Osteocyte (in vitro differentiated cells): ENCODE results near the gene TSHB. TPM values are rescaled to one million over a fixed set of nuclear protein-coding genes. Genes with fewer than 3 reads are reported as not detected.

Experiments used
- DNase-seq: peaks from one replicate; pipeline ENCODE4 v3.0.0; 2021; ENCODE audit warnings: mixed read lengths; ENCODE audit not compliant: unreplicated experiment; ENCODE audit errors: extremely low spot score
- H3K27ac Mint-ChIP-seq: one replicate; pipeline ENCODE4 v1.8.0; 2021; ENCODE audit warnings: mild to moderate bottlenecking, mixed read lengths; ENCODE audit not compliant: unreplicated experiment
- H3K27me3 Mint-ChIP-seq: one replicate; pipeline ENCODE4 v1.8.0; 2021; ENCODE audit warnings: mixed read lengths; ENCODE audit not compliant: unreplicated experiment
- H3K36me3 Mint-ChIP-seq: one replicate; pipeline ENCODE4 v1.8.0; 2021; ENCODE audit warnings: mixed read lengths; ENCODE audit not compliant: unreplicated experiment
- H3K4me1 Mint-ChIP-seq: one replicate; pipeline ENCODE4 v1.8.0; 2021; ENCODE audit warnings: mixed read lengths; ENCODE audit not compliant: unreplicated experiment
- H3K4me3 Mint-ChIP-seq: one replicate; pipeline ENCODE4 v1.8.0; 2021; ENCODE audit warnings: mild to moderate bottlenecking, moderate library complexity, mixed read lengths; ENCODE audit not compliant: unreplicated experiment
- H3K9me3 Mint-ChIP-seq: one replicate; pipeline ENCODE4 v1.8.0; 2021; ENCODE audit warnings: mixed read lengths; ENCODE audit not compliant: unreplicated experiment
- CTCF ChIP-seq: fragments of 200-600 bp; sonication (generic); IDR thresholded peaks from 2 replicates; pipeline ENCODE4 v1.5.0; 2021; ENCODE audit warnings: antibody characterized with exemption, mild to moderate bottlenecking, moderate library complexity
- total RNA-seq: library from RNA; stranded (reverse); gene quantifications from 2 replicates; pipeline ENCODE4 v1.2.1, GENCODE V29; 2021

The TSHB gene
- total RNA-seq, 1 donor from 2014 or later: not detected

- DNase-seq: no peak
- no peak for TF ChIP-seq CTCF
- Mint-ChIP-seq H3K36me3 (no peaks in the 10 kb centered on the region), H3K27me3 (peaks cover 10% of the 10 kb centered on the region), H3K27ac (no peak overlapping the region), H3K9me3 (no peaks in the 10 kb centered on the region), H3K4me1 (peaks cover 11% of the 10 kb centered on the region), H3K4me3 (no peak overlapping the region)
Measured at GRCh38 chr1:115077286-115077983, 47.8 kb downstream of the TSHB start.

GRCh38 chr1:115077984-115078330 lies 48.3 kb downstream of the TSHB start:
- H3K4me1 Mint-ChIP-seq: peaks cover 11% of the 10 kb centered on the region
- no peak for TF ChIP-seq CTCF
- peaks cover 10% of the 10 kb centered on the region for H3K27me3 Mint-ChIP-seq
- no peak overlapping the region for H3K4me3 Mint-ChIP-seq
- no peaks in the 10 kb centered on the region for H3K36me3 Mint-ChIP-seq
- H3K9me3 Mint-ChIP-seq: no peaks in the 10 kb centered on the region
- DNase-seq: no peak
- H3K27ac Mint-ChIP-seq: no peak overlapping the region

GRCh38 chr1:115078708-115079107 lies 49.1 kb downstream of the TSHB start:
- no peak overlapping the region for H3K4me3 Mint-ChIP-seq
- H3K27me3 Mint-ChIP-seq: peaks cover 13% of the 10 kb centered on the region
- no peak for DNase-seq
- H3K9me3 Mint-ChIP-seq: no peaks in the 10 kb centered on the region
- no peaks in the 10 kb centered on the region for H3K36me3 Mint-ChIP-seq
- H3K27ac Mint-ChIP-seq: no peak overlapping the region
- peaks cover 11% of the 10 kb centered on the region for H3K4me1 Mint-ChIP-seq
- TF ChIP-seq CTCF: no peak

GRCh38 chr1:115082949-115083348 lies 53.3 kb downstream of the TSHB start:
- H3K27me3 Mint-ChIP-seq: peaks cover 2% of the 10 kb centered on the region

More at GRCh38 chr1:115082949-115083348, 53.3 kb downstream of the TSHB start:
- no peak for DNase-seq
- Mint-ChIP-seq H3K36me3 (no peaks in the 10 kb centered on the region), H3K9me3 (no peaks in the 10 kb centered on the region), H3K4me3 (no peak overlapping the region), H3K4me1 (no peaks in the 10 kb centered on the region), H3K27ac (no peak overlapping the region)
- TF ChIP-seq CTCF: no peak

Other genes with a start within 250 kb of the TSHB start
- 57.2 and 60.4 TPM in 2 replicates for gene SIKE1, start 249.1 kb upstream of the TSHB start, total RNA-seq
- not detected in 2 replicates for gene SYCP1, start 175.0 kb upstream of the TSHB start, total RNA-seq
- 3.1 and 3.5 TPM in 2 replicates for gene TSPAN2, start 59.7 kb downstream of the TSHB start, total RNA-seq